GM13976 (cell line): ENCODE results near the gene IFNAR2.

Experiments used
- DNase-seq: peaks from one replicate; pipeline ENCODE4 v3.0.0; 2012; ENCODE audit warnings: low spot score
- in situ Hi-C: fragments of 300-500 bp; cut with MboI; formaldehyde crosslinking; loops from one replicate; pipeline ENCODE4 v1.12.0; 2022; ENCODE audit warnings: low sequenced_read_pairs, mixed read lengths, inconsistent platforms; ENCODE audit not compliant: unreplicated experiment
- TF ChIP-seq, protein P1 (sequence below): IDR thresholded peaks from 2 replicates; pipeline ENCODE4 v1.5.1; 2012; ENCODE audit warnings: borderline replicate concordance, mild to moderate bottlenecking; ENCODE audit not compliant: insufficient read depth; ENCODE audit errors: extremely low read depth, missing control alignments, control extremely low read depth

IFNAR2 gene

DNA sequence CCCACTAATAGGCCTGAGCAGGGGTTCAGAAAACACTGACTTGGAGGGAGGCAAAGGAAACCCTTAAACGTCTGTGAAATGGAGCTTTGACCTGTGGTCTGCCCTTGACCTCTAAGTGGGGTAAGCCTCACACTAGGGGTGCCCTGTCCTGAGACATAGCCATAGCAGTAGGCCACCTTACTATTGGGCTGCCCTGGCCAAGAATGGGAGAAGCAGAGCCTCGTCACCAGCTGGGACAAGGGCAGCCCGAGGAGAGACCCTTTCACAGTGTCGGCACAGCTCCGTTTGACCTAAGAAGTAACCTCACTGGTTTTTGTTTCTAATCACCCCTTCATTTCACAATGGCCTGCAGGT is 26.4 kb upstream of the IFNAR2 start:
- TF ChIP-seq, protein P1, sequence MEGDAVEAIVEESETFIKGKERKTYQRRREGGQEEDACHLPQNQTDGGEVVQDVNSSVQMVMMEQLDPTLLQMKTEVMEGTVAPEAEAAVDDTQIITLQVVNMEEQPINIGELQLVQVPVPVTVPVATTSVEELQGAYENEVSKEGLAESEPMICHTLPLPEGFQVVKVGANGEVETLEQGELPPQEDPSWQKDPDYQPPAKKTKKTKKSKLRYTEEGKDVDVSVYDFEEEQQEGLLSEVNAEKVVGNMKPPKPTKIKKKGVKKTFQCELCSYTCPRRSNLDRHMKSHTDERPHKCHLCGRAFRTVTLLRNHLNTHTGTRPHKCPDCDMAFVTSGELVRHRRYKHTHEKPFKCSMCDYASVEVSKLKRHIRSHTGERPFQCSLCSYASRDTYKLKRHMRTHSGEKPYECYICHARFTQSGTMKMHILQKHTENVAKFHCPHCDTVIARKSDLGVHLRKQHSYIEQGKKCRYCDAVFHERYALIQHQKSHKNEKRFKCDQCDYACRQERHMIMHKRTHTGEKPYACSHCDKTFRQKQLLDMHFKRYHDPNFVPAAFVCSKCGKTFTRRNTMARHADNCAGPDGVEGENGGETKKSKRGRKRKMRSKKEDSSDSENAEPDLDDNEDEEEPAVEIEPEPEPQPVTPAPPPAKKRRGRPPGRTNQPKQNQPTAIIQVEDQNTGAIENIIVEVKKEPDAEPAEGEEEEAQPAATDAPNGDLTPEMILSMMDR: no peak
- DNase-seq: no peak
- in situ Hi-C loops: loop anchor here (5.0 to 10.0 kb wide), 2 partner anchors 161 to 239 kb away; no protein-coding TSS in a partner anchor

DNA sequence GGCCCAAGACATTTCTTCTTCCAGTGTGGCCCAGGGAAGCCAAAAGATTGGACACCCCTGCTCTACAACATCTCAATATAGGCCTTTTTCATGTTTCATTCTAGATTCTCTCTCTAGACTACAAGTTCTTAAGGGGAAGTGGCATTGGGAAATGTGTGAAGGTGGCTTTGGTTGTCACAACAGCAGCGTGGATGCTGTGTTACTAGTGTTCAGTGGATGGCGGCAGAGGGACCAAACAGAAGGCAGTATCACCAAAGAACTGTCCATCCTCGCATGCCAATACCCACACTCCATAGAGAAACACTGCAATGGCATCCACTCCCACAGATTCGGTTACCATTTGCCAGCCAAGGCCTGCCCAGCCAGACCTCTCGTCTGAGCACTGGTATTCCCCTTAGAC is 24.3 kb upstream of the IFNAR2 start:
- no peak for DNase-seq
- in situ Hi-C loops: loop anchor here (10.0 kb wide), 1 partner anchor 159 kb away; no protein-coding TSS in a partner anchor
- TF ChIP-seq, protein P1: no peak

DNA sequence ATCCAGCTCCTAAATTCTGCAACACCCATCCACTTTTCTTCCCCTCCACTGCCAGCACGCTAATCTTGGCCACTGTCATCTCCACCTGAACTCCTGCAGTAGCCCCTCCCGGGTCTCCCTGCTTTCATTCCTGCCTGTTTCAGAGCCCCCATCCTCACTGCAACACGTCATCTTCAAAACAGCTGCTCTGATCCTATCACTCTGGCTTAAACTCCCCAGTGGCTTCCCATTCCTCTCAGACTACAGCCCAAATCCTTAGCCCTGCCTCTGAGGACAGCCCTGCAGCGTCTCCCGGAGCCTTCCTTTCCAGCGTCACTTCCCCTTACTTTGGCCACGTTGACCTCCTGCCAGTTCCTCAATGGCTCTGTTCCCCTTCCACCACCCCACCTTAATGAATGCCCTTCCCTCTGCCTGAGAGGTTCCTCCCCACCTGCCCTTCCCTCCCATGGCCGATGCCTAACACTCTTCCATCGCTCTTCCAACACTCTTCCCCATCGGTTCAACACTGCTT is 22.9 kb upstream of the IFNAR2 start:
- in situ Hi-C loops: loop anchor here (10.0 kb wide), 1 partner anchor 158 kb away; no protein-coding TSS in a partner anchor
- TF ChIP-seq, protein P1: no peak

DNA sequence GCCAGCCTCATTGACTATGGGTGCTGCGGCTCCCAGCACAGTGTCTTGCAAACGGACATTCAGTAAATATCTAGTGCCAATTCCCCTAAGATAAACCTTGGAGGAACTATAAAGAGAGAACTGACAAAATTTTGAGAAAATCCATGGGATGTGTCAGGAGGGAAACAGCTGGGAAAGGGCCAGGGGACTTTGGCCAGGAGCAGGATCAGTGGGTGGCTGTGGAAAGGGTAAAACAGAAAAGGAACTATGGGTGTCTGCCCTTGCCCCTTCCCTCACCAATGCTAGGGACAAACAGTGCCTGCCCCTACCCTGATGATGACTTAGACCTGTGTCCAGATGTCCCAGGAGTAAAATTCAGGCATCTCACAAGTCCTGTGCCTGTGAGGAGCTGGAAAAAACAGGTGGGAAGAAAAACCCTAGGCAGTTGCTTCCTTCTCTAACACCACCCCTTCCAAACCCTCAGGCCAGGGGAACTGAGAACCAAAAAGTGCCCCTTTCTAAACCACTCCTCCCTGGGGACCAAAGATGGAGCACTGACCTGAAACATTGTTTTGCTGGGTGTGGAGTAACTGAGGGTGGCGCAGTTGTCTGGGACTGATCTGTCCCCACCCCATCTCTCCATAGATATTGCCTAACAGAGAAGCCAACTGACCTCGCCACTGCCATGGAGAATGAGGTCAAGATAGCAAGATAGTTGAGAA is 22.1 kb upstream of the IFNAR2 start:
- in situ Hi-C loops: loop anchor here (10.0 kb wide), 1 partner anchor 157 kb away; no protein-coding TSS in a partner anchor
- DNase-seq: no peak
- TF ChIP-seq, protein P1: no peak

More for the DNA sequence above, 22.9 kb upstream of the IFNAR2 start:
- no peak for DNase-seq

DNA sequence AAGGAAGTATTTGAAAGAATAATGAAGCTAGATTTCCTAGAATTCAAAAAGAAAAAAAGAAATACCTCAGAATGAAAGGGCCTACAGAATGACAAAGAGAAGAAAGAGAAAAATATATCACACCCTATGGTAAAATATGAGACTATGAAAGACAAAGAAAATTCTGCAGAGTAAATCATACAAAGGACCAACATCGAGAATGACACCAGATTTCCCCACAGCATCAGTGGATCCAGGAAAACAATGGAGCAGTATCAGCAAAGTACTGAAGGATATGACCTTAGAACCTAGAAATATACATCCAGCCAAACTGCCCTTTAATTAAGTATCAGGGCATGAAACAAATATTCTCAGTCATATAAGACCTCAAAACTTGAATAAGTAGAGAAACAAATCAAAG is 21.2 kb upstream of the IFNAR2 start:
- TF ChIP-seq, protein P1: no peak
- DNase-seq: no peak
- in situ Hi-C loops: loop anchor here (10.0 kb wide), 1 partner anchor 156 kb away; no protein-coding TSS in a partner anchor

DNA sequence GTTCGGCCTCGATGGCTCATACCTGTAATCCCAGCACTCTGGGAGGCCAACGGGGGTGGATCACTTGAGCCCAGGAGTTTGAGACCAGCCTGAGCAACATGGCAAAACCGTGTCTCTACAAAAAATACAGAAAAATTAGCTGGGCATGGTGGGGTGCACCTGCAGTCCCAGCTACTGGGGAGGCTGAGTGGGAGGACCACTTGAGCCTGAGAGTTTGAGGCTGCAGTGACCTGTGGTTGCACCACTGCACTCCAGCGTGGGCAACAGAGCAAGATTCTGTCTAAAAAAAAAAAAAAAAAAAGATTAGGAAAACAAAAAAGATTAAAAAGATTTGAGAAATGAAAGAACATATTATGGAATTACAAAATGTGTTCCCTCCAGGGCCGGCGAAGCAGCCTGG is 18.4 kb upstream of the IFNAR2 start:
- DNase-seq: no peak
- TF ChIP-seq, protein P1: no peak
- in situ Hi-C loops: no loop called here
